Gastrocnemius medialis (tissue), 4 donors: ENCODE data around the gene ASB5. TPM values are rescaled to one million over a fixed set of nuclear protein-coding genes. Genes with fewer than 3 reads are reported as not detected.
"Not testable (repeated sequence)": the region's sequence is repeated elsewhere in the genome, so short reads cannot be mapped to it uniquely, and the experiment has no call there.

Experiments
- ATAC-seq, 2 donors: fragments of 150-250 bp; one replicate each; pipeline ENCODE4 v1.9.1; 2016
- DNase-seq, 2 donors: peaks; one replicate each; pipeline ENCODE4 v3.0.0-alpha.2; 2019
- H3K27ac ChIP-seq, 4 donors: fragments of 200-600 bp; sonication (generic); 1 replicate in 1 of 4; 2 replicates in 3 of 4; pipeline ENCODE4 v1.5.1; 2016 to 2018; ENCODE audit warnings: mild to moderate bottlenecking in 2 of 4, moderate library complexity in 1 of 4
- H3K27me3 ChIP-seq, 3 donors: fragments of 200-600 bp; sonication (generic) in 2 of 3; 1 replicate in 1 of 3; 2 replicates in 2 of 3; pipeline versions ENCODE4 v1.5.1 to v1.6.0; 2016 to 2019; ENCODE audit warnings: mild to moderate bottlenecking in 1 of 3, moderate library complexity in 1 of 3
- H3K36me3 ChIP-seq, 2 donors: fragments of 200-600 bp; sonication (generic) in 1 of 2; one replicate each; pipeline ENCODE4 v1.5.1; 2017 to 2018
- H3K4me1 ChIP-seq, 2 donors: fragments of 200-600 bp; sonication (generic) in 1 of 2; one replicate each; pipeline ENCODE4 v1.5.1; 2016 to 2017; ENCODE audit warnings: mild to moderate bottlenecking in 2 of 2
- H3K4me3 ChIP-seq, 4 donors: fragments of 200-600 bp; sonication (generic) in 3 of 4; 1 replicate in 1 of 4; 2 replicates in 3 of 4; pipeline ENCODE4 v1.5.1; 2016 to 2019; ENCODE audit warnings: mild to moderate bottlenecking in 2 of 4
- H3K9me3 ChIP-seq, 3 donors: fragments of 200-600 bp; sonication (generic) in 2 of 3; 1 replicate in 1 of 3; 2 replicates in 2 of 3; pipeline ENCODE4 v1.5.1; 2016 to 2019
- POLR2A ChIP-seq, 2 donors: fragments of 450-650 bp; IDR thresholded peaks; one replicate each; pipeline ENCODE4 v1.6.1; 2017; ENCODE audit warnings: antibody characterized with exemption in 2 of 2, mild to moderate bottlenecking in 2 of 2, moderate library complexity in 2 of 2
- in situ Hi-C, 4 donors: fragments of 200-750 bp; cut with MboI; loops; one replicate each; pipeline versions ENCODE4 v1.15.0 to v1.8.0; 2017; ENCODE audit warnings: low sequenced_read_pairs in 4 of 4
- intact Hi-C: fragments of 100-400 bp; cut with DNase I; formaldehyde crosslinking; loops from one replicate; pipeline ENCODE4 v1.15.1; 2023; ENCODE audit warnings: low total_unique reads
- total RNA-seq, 4 donors: library from RNA; depleted of rRNA; stranded (reverse); fragments of >200 nt; gene quantifications; one replicate each; pipeline versions ENCODE4 v1.1.0 to v1.2.3, GENCODE V29; 2016
- TF ChIP-seq, protein P1 (sequence below), 5 experiments: fragments of 450-650 bp in 3 of 5; fragments of 200-600 bp in 2 of 5; sonication (generic) in 2 of 5; IDR thresholded peaks in 4 of 5; conservative IDR thresholded peaks in 1 of 5; 1 replicate in 4 of 5; 2 replicates in 1 of 5; pipeline ENCODE4 v1.5.1; 2016 to 2019; ENCODE audit warnings: antibody characterized with exemption in 5 of 5, mild to moderate bottlenecking in 3 of 5, moderate library complexity in 3 of 5

Gene ASB5
- total RNA-seq, 4 donors from 2014 or later, result 48.7 to 284 (median 179) TPM

DNA sequence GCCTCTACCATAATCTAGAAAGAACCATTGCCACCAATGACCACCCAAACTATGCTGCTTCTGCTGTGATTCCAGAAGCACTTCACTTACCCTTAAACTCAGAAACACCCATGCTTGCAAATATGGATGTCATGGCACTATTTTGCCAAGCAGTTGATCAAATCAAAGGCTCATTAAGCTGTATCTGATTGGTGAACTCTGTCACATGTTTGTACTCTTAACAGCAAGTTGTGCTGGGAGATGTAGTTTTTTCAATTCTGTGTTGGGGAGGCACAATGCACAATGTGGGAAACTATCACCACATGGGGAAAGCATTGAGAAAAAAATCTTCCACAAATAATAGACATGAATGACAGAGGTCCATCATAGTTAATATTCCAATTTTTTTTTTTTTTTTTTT lies 31.5 kb upstream of the ASB5 start:
- ATAC-seq, result no peak
- DNase-seq, result no peak
- intact Hi-C loops (no loop called here), in situ Hi-C loops (no loop called here)
- Histone ChIP-seq H3K27me3 (no peaks in the 10 kb centered on the region), H3K27ac (no peak overlapping the region), H3K4me3 (no peak overlapping the region), H3K9me3 (no peaks in the 10 kb centered on the region), H3K36me3 (no peaks in the 10 kb centered on the region), H3K4me1 (no peaks in the 10 kb centered on the region)
- TF ChIP-seq, protein P1, sequence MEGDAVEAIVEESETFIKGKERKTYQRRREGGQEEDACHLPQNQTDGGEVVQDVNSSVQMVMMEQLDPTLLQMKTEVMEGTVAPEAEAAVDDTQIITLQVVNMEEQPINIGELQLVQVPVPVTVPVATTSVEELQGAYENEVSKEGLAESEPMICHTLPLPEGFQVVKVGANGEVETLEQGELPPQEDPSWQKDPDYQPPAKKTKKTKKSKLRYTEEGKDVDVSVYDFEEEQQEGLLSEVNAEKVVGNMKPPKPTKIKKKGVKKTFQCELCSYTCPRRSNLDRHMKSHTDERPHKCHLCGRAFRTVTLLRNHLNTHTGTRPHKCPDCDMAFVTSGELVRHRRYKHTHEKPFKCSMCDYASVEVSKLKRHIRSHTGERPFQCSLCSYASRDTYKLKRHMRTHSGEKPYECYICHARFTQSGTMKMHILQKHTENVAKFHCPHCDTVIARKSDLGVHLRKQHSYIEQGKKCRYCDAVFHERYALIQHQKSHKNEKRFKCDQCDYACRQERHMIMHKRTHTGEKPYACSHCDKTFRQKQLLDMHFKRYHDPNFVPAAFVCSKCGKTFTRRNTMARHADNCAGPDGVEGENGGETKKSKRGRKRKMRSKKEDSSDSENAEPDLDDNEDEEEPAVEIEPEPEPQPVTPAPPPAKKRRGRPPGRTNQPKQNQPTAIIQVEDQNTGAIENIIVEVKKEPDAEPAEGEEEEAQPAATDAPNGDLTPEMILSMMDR (IDR thresholded peaks at IDR 0.05 in 4 of 5, conservative IDR thresholded peaks at IDR 0.05 in 1 of 5), result no peak
- TF ChIP-seq POLR2A (IDR thresholded peaks at IDR 0.05), result no peak

- Histone ChIP-seq H3K4me3 (no peak overlapping the region), H3K9me3 (no peaks in the 10 kb centered on the region), H3K27ac (no peak overlapping the region), H3K27me3 (no peaks in the 10 kb centered on the region), H3K4me1 (no peaks in the 10 kb centered on the region), H3K36me3 (no peaks in the 10 kb centered on the region)
- ATAC-seq (no peak), DNase-seq (no peak)
- intact Hi-C loops (no loop called here), in situ Hi-C loops (no loop called here)
- TF ChIP-seq POLR2A (IDR thresholded peaks at IDR 0.05), result no peak
- TF ChIP-seq, protein P1 (IDR thresholded peaks at IDR 0.05 in 4 of 5, conservative IDR thresholded peaks at IDR 0.05 in 1 of 5), result no peak
Measured at GRCh38 chr4:176300036-176300435, 31.0 kb upstream of the ASB5 start.

GRCh38 chr4:176298664-176299063 lies 29.6 kb upstream of the ASB5 start:
- no peaks in the 10 kb centered on the region for H3K36me3 ChIP-seq

GRCh38 chr4:176295907-176296306 lies 26.9 kb upstream of the ASB5 start:
- ATAC-seq, intact Hi-C loops, in situ Hi-C loops: not testable (repeated sequence)

More at GRCh38 chr4:176298664-176299063, 29.6 kb upstream of the ASB5 start:
- in situ Hi-C loops (no loop called here), intact Hi-C loops (no loop called here)
- H3K27me3 ChIP-seq, result no peaks in the 10 kb centered on the region
- H3K4me1 ChIP-seq, result no peaks in the 10 kb centered on the region
- ATAC-seq (no peak), DNase-seq (no peak)
- no peak overlapping the region for H3K27ac ChIP-seq
- H3K9me3 ChIP-seq, result no peaks in the 10 kb centered on the region
- no peak for TF ChIP-seq POLR2A (IDR thresholded peaks at IDR 0.05)
- TF ChIP-seq, protein P1 (IDR thresholded peaks at IDR 0.05 in 4 of 5, conservative IDR thresholded peaks at IDR 0.05 in 1 of 5), result no peak
- H3K4me3 ChIP-seq, result no peak overlapping the region

GRCh38 chr4:176293660-176294059 lies 24.6 kb upstream of the ASB5 start:
- Histone ChIP-seq H3K9me3 (no peaks in the 10 kb centered on the region), H3K4me1 (no peaks in the 10 kb centered on the region), H3K27ac (no peak overlapping the region), H3K36me3 (no peaks in the 10 kb centered on the region), H3K27me3 (no peaks in the 10 kb centered on the region), H3K4me3 (no peak overlapping the region)
- ATAC-seq (no peak), DNase-seq (no peak)
- in situ Hi-C loops (no loop called here), intact Hi-C loops (no loop called here)
- no peak for TF ChIP-seq POLR2A (IDR thresholded peaks at IDR 0.05)
- TF ChIP-seq, protein P1 (IDR thresholded peaks at IDR 0.05 in 4 of 5, conservative IDR thresholded peaks at IDR 0.05 in 1 of 5), result no peak

More at GRCh38 chr4:176295907-176296306, 26.9 kb upstream of the ASB5 start:
- H3K27me3 ChIP-seq, H3K4me1 ChIP-seq, DNase-seq, H3K27ac ChIP-seq, H3K36me3 ChIP-seq, H3K9me3 ChIP-seq, H3K4me3 ChIP-seq: not testable (repeated sequence)
